SU-DHL-6 (cell line): ENCODE data around the gene AQP12B.

ENCODE experiments used
- H2AFZ ChIP-seq: fragments of 200-600 bp; sonication (generic); 2 replicates; pipeline ENCODE4 v1.6.1; 2014; ENCODE audit warnings: low read depth, mild to moderate bottlenecking, moderate library complexity, mixed read lengths, antibody characterized with exemption, low read length; ENCODE audit not compliant: severe bottlenecking
- H3F3A ChIP-seq: fragments of 200-600 bp; shearing (Covaris generic); 2 replicates; pipeline ENCODE4 v1.6.0; 2016; ENCODE audit warnings: antibody characterized with exemption, mild to moderate bottlenecking; ENCODE audit not compliant: insufficient read depth
- H3K27ac ChIP-seq: fragments of 200-600 bp; sonication (generic); 2 replicates; pipeline ENCODE4 v1.5.1; 2016; ENCODE audit warnings: low read depth, mild to moderate bottlenecking, low read length, moderate library complexity, mixed read lengths
- H3K27me3 ChIP-seq: fragments of 200-600 bp; sonication (generic), shearing (Covaris generic); 2 replicates; pipeline ENCODE4 v1.6.0; 2014; ENCODE audit warnings: mild to moderate bottlenecking, low read length
- H3K36me3 ChIP-seq: fragments of 200-600 bp; sonication (generic); 2 replicates; pipeline ENCODE4 v1.6.1; 2014; ENCODE audit warnings: mild to moderate bottlenecking, low read length, mixed read lengths
- H3K4me2 ChIP-seq: fragments of 300-600, 200-600 bp; shearing (Covaris generic), sonication (generic); 2 replicates; pipeline ENCODE4 v1.6.0; 2014; ENCODE audit warnings: low read length, low read depth, mild to moderate bottlenecking; ENCODE audit not compliant: poor library complexity, severe bottlenecking
- H3K4me3 ChIP-seq: fragments of 200-600 bp; sonication (generic); 2 replicates; pipeline ENCODE4 v1.5.1; 2014; ENCODE audit warnings: antibody characterized with exemption, low read length, mild to moderate bottlenecking, mixed read lengths; ENCODE audit not compliant: insufficient read depth, poor library complexity, severe bottlenecking
- H3K79me2 ChIP-seq: fragments of 200-600 bp; sonication (generic); 2 replicates; pipeline ENCODE4 v1.6.1; 2014; ENCODE audit warnings: mild to moderate bottlenecking, low read length, moderate library complexity; ENCODE audit not compliant: insufficient read depth
- H3K9ac ChIP-seq: fragments of 200-600 bp; sonication (generic); 2 replicates; pipeline ENCODE4 v1.7.0; 2014; ENCODE audit warnings: mild to moderate bottlenecking, low read length
- H3K9me2 ChIP-seq: fragments of 200-600 bp; sonication (generic); replicated peaks from 2 replicates; pipeline ENCODE4 v1.6.1; 2014; ENCODE audit warnings: low read length; ENCODE audit not compliant: insufficient read depth
- H3K9me3 ChIP-seq: fragments of 200-600 bp; sonication (generic); 2 replicates; pipeline ENCODE4 v1.6.1; 2014; ENCODE audit warnings: low read length, mixed read lengths; ENCODE audit not compliant: insufficient read depth
- H4K20me1 ChIP-seq: fragments of 200-600 bp; sonication (generic); 2 replicates; pipeline ENCODE4 v1.6.1; 2014; ENCODE audit warnings: low read depth, mild to moderate bottlenecking, antibody characterized with exemption, low read length, moderate library complexity, mixed read lengths
- CTCF ChIP-seq: fragments of 200-600 bp; sonication (generic); IDR thresholded peaks from one replicate; pipeline ENCODE4 v1.5.1; 2017; ENCODE audit warnings: antibody characterized with exemption, mild to moderate bottlenecking, low read length, moderate library complexity; ENCODE audit not compliant: insufficient read depth, poor library complexity, severe bottlenecking
- EZH2phosphoT487 ChIP-seq: fragments of 200-600 bp; sonication (generic), shearing (Covaris generic); conservative IDR thresholded peaks from 2 replicates; pipeline ENCODE4 v1.6.1; 2018; ENCODE audit warnings: mild to moderate bottlenecking, antibody characterized with exemption, low read length, moderate library complexity, mixed read lengths

The AQP12B gene

GRCh38 chr2:240688553-240688919 is 5.9 kb upstream of the AQP12B start:
- H3K9ac ChIP-seq = no peak overlapping the region
- no peak overlapping the region for H3K4me2 ChIP-seq
- H3K27me3 ChIP-seq = no peaks in the 10 kb centered on the region
- no peaks in the 10 kb centered on the region for H3K9me3 ChIP-seq
- no peaks in the 10 kb centered on the region for H3K9me2 ChIP-seq
- H2AFZ ChIP-seq = no peak overlapping the region
- TF ChIP-seq EZH2phosphoT487 = no peak
- no peak for TF ChIP-seq CTCF
- H3K79me2 ChIP-seq = no peaks in the 10 kb centered on the region
- H3K4me3 ChIP-seq = no peak overlapping the region
- H3F3A ChIP-seq = no peaks in the 10 kb centered on the region
- no peaks in the 10 kb centered on the region for H4K20me1 ChIP-seq
- no peak overlapping the region for H3K27ac ChIP-seq
- no peaks in the 10 kb centered on the region for H3K36me3 ChIP-seq

GRCh38 chr2:240687741-240688552 is 5.3 kb upstream of the AQP12B start:
- no peaks in the 10 kb centered on the region for H3K9me2 ChIP-seq
- H3K79me2 ChIP-seq = no peaks in the 10 kb centered on the region
- no peaks in the 10 kb centered on the region for H3F3A ChIP-seq
- H3K9me3 ChIP-seq = no peaks in the 10 kb centered on the region
- H3K4me2 ChIP-seq = no peak overlapping the region
- no peak overlapping the region for H3K9ac ChIP-seq
- no peaks in the 10 kb centered on the region for H4K20me1 ChIP-seq
- no peaks in the 10 kb centered on the region for H3K27me3 ChIP-seq
- TF ChIP-seq EZH2phosphoT487 (no peak), CTCF (no peak)
- no peak overlapping the region for H3K4me3 ChIP-seq
- no peak overlapping the region for H2AFZ ChIP-seq
- no peaks in the 10 kb centered on the region for H3K36me3 ChIP-seq
- H3K27ac ChIP-seq = no peak overlapping the region

GRCh38 chr2:240687045-240687740 is 4.5 kb upstream of the AQP12B start:
- Histone ChIP-seq H3F3A (no peaks in the 10 kb centered on the region), H3K9ac (no peak overlapping the region), H3K9me2 (no peaks in the 10 kb centered on the region), H3K4me3 (no peak overlapping the region), H3K36me3 (no peaks in the 10 kb centered on the region), H3K79me2 (no peaks in the 10 kb centered on the region), H2AFZ (no peak overlapping the region), H3K4me2 (no peak overlapping the region), H3K9me3 (no peaks in the 10 kb centered on the region), H3K27me3 (no peaks in the 10 kb centered on the region), H4K20me1 (no peaks in the 10 kb centered on the region), H3K27ac (no peak overlapping the region)
- no peak for TF ChIP-seq EZH2phosphoT487
- no peak for TF ChIP-seq CTCF
